Tibial artery (tissue), 4 donors: Measurements from ENCODE around the gene SSU72.
"Not testable (repeated sequence)": the region's sequence is repeated elsewhere in the genome, so short reads cannot be mapped to it uniquely, and the experiment has no call there.

Experiments
- DNase-seq, 2 donors: peaks; one replicate each; pipeline ENCODE4 v3.0.0-alpha.2; 2019
- H3K27ac ChIP-seq, 2 donors: fragments of 200-600 bp; sonication (generic) in 1 of 2; 1 replicate in 1 of 2; 2 replicates in 1 of 2; pipeline ENCODE4 v1.5.1; 2018 to 2019; ENCODE audit warnings: mild to moderate bottlenecking in 1 of 2
- H3K27me3 ChIP-seq, 2 donors: fragments of 200-600 bp; sonication (generic) in 1 of 2; one replicate each; pipeline versions ENCODE4 v1.5.1 to v1.6.0; 2016 to 2019
- H3K36me3 ChIP-seq, 3 donors: fragments of 200-600 bp; sonication (generic) in 2 of 3; one replicate each; pipeline ENCODE4 v1.5.1; 2016 to 2019; ENCODE audit warnings: mild to moderate bottlenecking in 2 of 3
- H3K4me1 ChIP-seq, 4 donors: fragments of 200-600 bp; sonication (generic) in 2 of 4; 1 replicate in 3 of 4; 2 replicates in 1 of 4; pipeline ENCODE4 v1.5.1; 2016 to 2019
- H3K4me3 ChIP-seq, 2 donors: fragments of 200-600 bp; sonication (generic) in 1 of 2; 1 replicate in 1 of 2; 2 replicates in 1 of 2; pipeline ENCODE4 v1.5.1; 2018 to 2019; ENCODE audit warnings: mild to moderate bottlenecking in 2 of 2
- H3K9me3 ChIP-seq, 3 donors: fragments of 200-600 bp; sonication (generic) in 1 of 3; one replicate each; pipeline ENCODE4 v1.5.1; 2016 to 2019
- intact Hi-C: fragments of 100-400 bp; cut with DNase I; formaldehyde crosslinking; loops from one replicate; pipeline ENCODE4 v1.15.0; 2023; ENCODE audit warnings: low total_unique reads
- TF ChIP-seq, protein P1 (sequence below), 2 experiments: fragments of 200-600 bp in 1 of 2; fragments of 450-650 bp in 1 of 2; IDR thresholded peaks; one replicate each; pipeline ENCODE4 v1.5.1; 2017 to 2019; ENCODE audit warnings: antibody characterized with exemption in 2 of 2, mild to moderate bottlenecking in 1 of 2, moderate library complexity in 1 of 2

Gene SSU72

GRCh38 chr1:1558591-1558990 is 16.1 kb downstream of the SSU72 start:
- Histone ChIP-seq H3K4me3 (no peak overlapping the region), H3K9me3 (no peaks in the 10 kb centered on the region), H3K36me3 (peaks cover 15 to 49% (median 38%) of the 10 kb centered on the region in 3 donors), H3K27me3 (no peaks in the 10 kb centered on the region), H3K4me1 (peaks cover 0 to 7% (median 3%) of the 10 kb centered on the region in 4 donors), H3K27ac (no peak overlapping the region)
- DNase-seq = no peak
- intact Hi-C loops = no loop called here
- TF ChIP-seq, protein P1, sequence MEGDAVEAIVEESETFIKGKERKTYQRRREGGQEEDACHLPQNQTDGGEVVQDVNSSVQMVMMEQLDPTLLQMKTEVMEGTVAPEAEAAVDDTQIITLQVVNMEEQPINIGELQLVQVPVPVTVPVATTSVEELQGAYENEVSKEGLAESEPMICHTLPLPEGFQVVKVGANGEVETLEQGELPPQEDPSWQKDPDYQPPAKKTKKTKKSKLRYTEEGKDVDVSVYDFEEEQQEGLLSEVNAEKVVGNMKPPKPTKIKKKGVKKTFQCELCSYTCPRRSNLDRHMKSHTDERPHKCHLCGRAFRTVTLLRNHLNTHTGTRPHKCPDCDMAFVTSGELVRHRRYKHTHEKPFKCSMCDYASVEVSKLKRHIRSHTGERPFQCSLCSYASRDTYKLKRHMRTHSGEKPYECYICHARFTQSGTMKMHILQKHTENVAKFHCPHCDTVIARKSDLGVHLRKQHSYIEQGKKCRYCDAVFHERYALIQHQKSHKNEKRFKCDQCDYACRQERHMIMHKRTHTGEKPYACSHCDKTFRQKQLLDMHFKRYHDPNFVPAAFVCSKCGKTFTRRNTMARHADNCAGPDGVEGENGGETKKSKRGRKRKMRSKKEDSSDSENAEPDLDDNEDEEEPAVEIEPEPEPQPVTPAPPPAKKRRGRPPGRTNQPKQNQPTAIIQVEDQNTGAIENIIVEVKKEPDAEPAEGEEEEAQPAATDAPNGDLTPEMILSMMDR (IDR thresholded peaks at IDR 0.05) = no peak

- intact Hi-C loops, DNase-seq, H3K4me3 ChIP-seq, H3K27ac ChIP-seq, H3K4me1 ChIP-seq, H3K9me3 ChIP-seq, H3K27me3 ChIP-seq: not testable (repeated sequence)
- peaks cover 6 to 40% (median 30%) of the 10 kb centered on the region in 3 donors for H3K36me3 ChIP-seq
Measured at GRCh38 chr1:1557688-1558087, 17.0 kb downstream of the SSU72 start.

DNA sequence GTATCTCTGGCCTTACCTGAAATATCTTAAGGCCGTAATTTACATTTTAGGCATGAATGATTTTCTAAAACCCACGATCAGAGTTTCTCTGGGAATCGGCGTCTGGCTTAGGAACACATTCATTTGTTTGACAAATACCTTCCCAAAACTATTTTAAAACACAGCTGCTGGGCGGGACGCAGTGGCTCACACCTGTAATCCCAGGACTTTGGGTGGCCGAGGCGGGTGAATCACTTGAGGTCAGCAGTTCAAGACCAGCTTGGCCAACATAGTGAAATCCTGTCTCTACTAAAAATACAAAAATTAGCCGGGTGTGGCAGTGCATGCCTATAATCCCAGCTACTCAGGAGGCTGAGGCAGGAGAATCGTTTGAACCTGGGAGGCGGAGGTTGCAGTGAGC is 17.7 kb downstream of the SSU72 start:
- H3K27me3 ChIP-seq, intact Hi-C loops, H3K9me3 ChIP-seq, H3K4me3 ChIP-seq, H3K27ac ChIP-seq, H3K4me1 ChIP-seq, DNase-seq: not testable (repeated sequence)
- peaks cover 0 to 33% (median 22%) of the 10 kb centered on the region in 3 donors for H3K36me3 ChIP-seq

GRCh38 chr1:1556505-1556904 is 18.2 kb downstream of the SSU72 start:
- DNase-seq = no peak
- peaks cover 0 to 7% (median 3%) of the 10 kb centered on the region in 4 donors for H3K4me1 ChIP-seq
- H3K9me3 ChIP-seq = no peaks in the 10 kb centered on the region
- intact Hi-C loops = no loop called here
- H3K27ac ChIP-seq = no peak overlapping the region
- TF ChIP-seq, protein P1 (IDR thresholded peaks at IDR 0.05) = no peak
- no peak overlapping the region for H3K4me3 ChIP-seq
- H3K36me3 ChIP-seq = peaks cover 0 to 28% (median 18%) of the 10 kb centered on the region in 3 donors
- no peaks in the 10 kb centered on the region for H3K27me3 ChIP-seq

GRCh38 chr1:1554926-1555915 is 19.4 kb downstream of the SSU72 start:
- peaks cover 0 to 15% (median 11%) of the 10 kb centered on the region in 4 donors for H3K4me1 ChIP-seq
- H3K27ac ChIP-seq = no peak overlapping the region
- TF ChIP-seq, protein P1 (IDR thresholded peaks at IDR 0.05) = no peak

GRCh38 chr1:1554550-1554925 is 20.1 kb downstream of the SSU72 start:
- DNase-seq = no peak
- TF ChIP-seq, protein P1 (IDR thresholded peaks at IDR 0.05) = no peak
- Histone ChIP-seq H3K27ac (no peak overlapping the region), H3K4me1 (peaks cover 0 to 18% (median 12%) of the 10 kb centered on the region in 4 donors), H3K27me3 (no peaks in the 10 kb centered on the region), H3K36me3 (peaks cover 0 to 10% (median 0%) of the 10 kb centered on the region in 3 donors), H3K9me3 (no peaks in the 10 kb centered on the region), H3K4me3 (no peak overlapping the region)
- intact Hi-C loops = no loop called here

More at GRCh38 chr1:1554926-1555915, 19.4 kb downstream of the SSU72 start:
- Histone ChIP-seq H3K9me3 (no peaks in the 10 kb centered on the region), H3K4me3 (no peak overlapping the region), H3K36me3 (peaks cover 0 to 15% (median 5%) of the 10 kb centered on the region in 3 donors), H3K27me3 (no peaks in the 10 kb centered on the region)
- intact Hi-C loops = no loop called here
- DNase-seq = no peak
